HepG2 (cell line): ENCODE measurements around the gene VAMP3.

Source experiments
- CEBPB ChIP-seq: IDR thresholded peaks from 2 replicates; pipeline ENCODE4 v1.6.1; 2011; ENCODE audit warnings: low read depth, low read length, improper control_type of control experiment, borderline replicate concordance
- CTCF ChIP-seq: sonication (generic); formaldehyde crosslinking; IDR thresholded peaks from 2 replicates; pipeline ENCODE4 v1.5.0; 2020; ENCODE audit warnings: mild to moderate bottlenecking, missing genetic modification reagents, moderate library complexity
- MYNN ChIP-seq: sonication (generic); formaldehyde crosslinking; IDR thresholded peaks from 2 replicates; pipeline ENCODE4 v1.4.0; 2020; ENCODE audit warnings: mild to moderate bottlenecking, low read depth, missing genetic modification reagents
- ZNF230 ChIP-seq: sonication (generic); formaldehyde crosslinking; IDR thresholded peaks from 2 replicates; pipeline ENCODE4 v1.4.0; 2020; ENCODE audit warnings: mild to moderate bottlenecking, missing genetic modification reagents

- no peak for TF ChIP-seq MYNN (CRISPR knock-in tag)
- no peak for TF ChIP-seq CTCF (CRISPR knock-in tag)
- no peak for TF ChIP-seq ZNF230 (CRISPR knock-in tag)
- no peak for TF ChIP-seq CEBPB
Observed at GRCh38 chr1:7789828-7790227, 18.7 kb downstream of the VAMP3 start.
